Lower lobe of right lung (tissue), 2 donors: ENCODE data around the gene RELB. TPM values are rescaled to one million over a fixed set of nuclear protein-coding genes. Genes with fewer than 3 reads are reported as not detected.

ENCODE experiments used
- ATAC-seq, 2 donors: fragments of 200-7000 bp; cut with Tn5 transposase; one replicate each; pipeline ENCODE4 v1.9.1; 2020 to 2022; ENCODE audit warnings: mild to moderate bottlenecking in 2 of 2, moderate library complexity in 2 of 2
- DNase-seq: peaks from one replicate; pipeline ENCODE4 v3.0.0-alpha.2; 2020
- H3K27ac ChIP-seq: fragments of 200-600 bp; one replicate; pipeline ENCODE4 v1.8.0; 2022
- H3K27me3 ChIP-seq: fragments of 200-600 bp; one replicate; pipeline ENCODE4 v1.8.0; 2022; ENCODE audit warnings: low read depth
- H3K36me3 ChIP-seq: fragments of 200-600 bp; one replicate; pipeline ENCODE4 v1.8.0; 2022; ENCODE audit warnings: mild to moderate bottlenecking
- H3K4me1 ChIP-seq: fragments of 200-600 bp; one replicate; pipeline ENCODE4 v1.8.0; 2022
- H3K4me3 ChIP-seq: fragments of 200-600 bp; one replicate; pipeline ENCODE4 v1.8.0; 2022; ENCODE audit warnings: mild to moderate bottlenecking
- H3K9me3 ChIP-seq: fragments of 200-600 bp; one replicate; pipeline ENCODE4 v1.8.0; 2022
- intact Hi-C: fragments of 100-400 bp; cut with DNase I; formaldehyde crosslinking; loops from one replicate; pipeline ENCODE4 v1.11.0; 2022
- total RNA-seq: library from RNA; stranded (reverse); fragmentation: NEBNext Ultra II Directional; extraction: Animal tissue kit (Norgen Biotek cat#: 25700); gene quantifications from one replicate; pipeline ENCODE4 v1.2.1, GENCODE V29; 2021
- TF ChIP-seq, protein P1 (sequence below): fragments of 200-600 bp; IDR thresholded peaks from one replicate; pipeline ENCODE4 v1.8.0; 2022; ENCODE audit warnings: antibody characterized with exemption, mild to moderate bottlenecking
- donor health status: DM: no; HTN: yes; CAD: no; lungs with severe emphysema.

Gene RELB
- total RNA-seq, 1 donor from 2014 or later: 12.2 TPM

DNA sequence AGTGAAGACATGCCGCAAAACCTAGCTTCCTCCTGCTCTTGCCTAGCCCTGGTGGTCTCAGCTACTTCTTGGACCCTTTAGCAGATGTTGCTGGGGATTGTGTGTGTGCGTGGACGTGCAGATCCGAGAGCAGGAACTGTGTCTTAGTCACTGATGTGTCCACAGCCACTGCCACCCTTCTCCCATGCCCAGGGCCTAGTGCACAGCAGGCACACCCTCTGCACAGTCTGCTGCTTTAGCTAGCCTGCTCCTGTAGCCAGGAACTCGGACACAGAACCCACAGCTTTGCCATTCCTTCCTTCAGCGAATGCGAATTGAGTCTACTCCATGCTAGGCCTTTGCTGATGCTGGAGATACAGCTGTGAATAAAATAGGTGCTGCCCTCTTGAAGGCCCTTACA lies 43.7 kb upstream of the RELB start:
- no peak overlapping the region for H3K4me3 ChIP-seq
- peaks cover 24% of the 10 kb centered on the region for H3K36me3 ChIP-seq
- H3K4me1 ChIP-seq: peaks cover 33% of the 10 kb centered on the region
- no peak overlapping the region for H3K27ac ChIP-seq
- TF ChIP-seq, protein P1, sequence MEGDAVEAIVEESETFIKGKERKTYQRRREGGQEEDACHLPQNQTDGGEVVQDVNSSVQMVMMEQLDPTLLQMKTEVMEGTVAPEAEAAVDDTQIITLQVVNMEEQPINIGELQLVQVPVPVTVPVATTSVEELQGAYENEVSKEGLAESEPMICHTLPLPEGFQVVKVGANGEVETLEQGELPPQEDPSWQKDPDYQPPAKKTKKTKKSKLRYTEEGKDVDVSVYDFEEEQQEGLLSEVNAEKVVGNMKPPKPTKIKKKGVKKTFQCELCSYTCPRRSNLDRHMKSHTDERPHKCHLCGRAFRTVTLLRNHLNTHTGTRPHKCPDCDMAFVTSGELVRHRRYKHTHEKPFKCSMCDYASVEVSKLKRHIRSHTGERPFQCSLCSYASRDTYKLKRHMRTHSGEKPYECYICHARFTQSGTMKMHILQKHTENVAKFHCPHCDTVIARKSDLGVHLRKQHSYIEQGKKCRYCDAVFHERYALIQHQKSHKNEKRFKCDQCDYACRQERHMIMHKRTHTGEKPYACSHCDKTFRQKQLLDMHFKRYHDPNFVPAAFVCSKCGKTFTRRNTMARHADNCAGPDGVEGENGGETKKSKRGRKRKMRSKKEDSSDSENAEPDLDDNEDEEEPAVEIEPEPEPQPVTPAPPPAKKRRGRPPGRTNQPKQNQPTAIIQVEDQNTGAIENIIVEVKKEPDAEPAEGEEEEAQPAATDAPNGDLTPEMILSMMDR: no peak
- no peaks in the 10 kb centered on the region for H3K27me3 ChIP-seq
- no peak for DNase-seq
- no peaks in the 10 kb centered on the region for H3K9me3 ChIP-seq
- no peak for ATAC-seq
- intact Hi-C loops: no loop called here

DNA sequence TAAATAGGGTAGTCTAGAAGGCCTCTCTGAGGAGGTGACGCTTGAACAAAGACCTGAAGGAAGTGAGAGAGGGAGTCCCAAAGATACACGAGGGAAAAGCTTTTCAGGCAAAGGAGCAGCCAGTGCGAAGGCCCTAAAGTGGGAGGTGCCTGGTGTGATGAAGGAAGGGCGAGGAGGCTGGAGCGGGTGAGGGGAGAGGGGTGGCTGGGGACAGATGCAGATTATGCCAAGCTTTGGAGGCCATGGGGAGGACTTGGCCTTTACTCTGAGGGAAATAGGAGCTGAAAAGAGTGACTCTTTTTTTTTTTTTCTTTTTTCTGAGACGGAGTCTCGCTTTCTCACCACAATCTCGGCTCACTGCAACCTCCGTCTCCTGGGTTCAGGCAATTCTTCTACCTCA lies 43.2 kb upstream of the RELB start:
- no peak for ATAC-seq
- intact Hi-C loops: no loop called here
- Histone ChIP-seq H3K4me3 (no peak overlapping the region), H3K36me3 (peaks cover 28% of the 10 kb centered on the region), H3K4me1 (peaks cover 33% of the 10 kb centered on the region), H3K9me3 (no peaks in the 10 kb centered on the region), H3K27me3 (no peaks in the 10 kb centered on the region), H3K27ac (no peak overlapping the region)
- DNase-seq: no peak
- TF ChIP-seq, protein P1: no peak

DNA sequence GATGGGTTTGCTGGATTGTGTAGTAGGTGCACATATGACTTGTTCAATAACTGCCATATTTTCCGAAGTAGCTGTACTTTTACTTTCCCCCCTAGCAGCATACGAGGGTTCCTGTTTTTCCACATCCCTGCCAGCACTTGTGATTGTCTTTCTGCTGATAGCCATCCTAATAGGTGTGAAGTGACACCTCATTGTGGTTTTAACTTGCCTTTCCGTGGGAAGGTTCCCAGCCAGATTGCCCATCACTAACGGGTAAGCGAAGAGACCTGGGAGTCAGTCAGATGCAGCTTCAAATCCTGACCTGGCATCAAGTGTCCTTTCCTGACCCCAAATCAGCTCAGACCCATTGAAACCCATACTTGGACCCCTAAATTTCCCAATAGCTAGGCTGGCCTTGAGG lies 41.6 kb upstream of the RELB start:
- peaks cover 21% of the 10 kb centered on the region for H3K4me1 ChIP-seq
- peaks cover 42% of the 10 kb centered on the region for H3K36me3 ChIP-seq
- no peak overlapping the region for H3K4me3 ChIP-seq
- no peak overlapping the region for H3K27ac ChIP-seq
- no peaks in the 10 kb centered on the region for H3K27me3 ChIP-seq
- H3K9me3 ChIP-seq: no peaks in the 10 kb centered on the region
- TF ChIP-seq, protein P1: no peak
- intact Hi-C loops: no loop called here
- ATAC-seq (no peak), DNase-seq (no peak)

DNA sequence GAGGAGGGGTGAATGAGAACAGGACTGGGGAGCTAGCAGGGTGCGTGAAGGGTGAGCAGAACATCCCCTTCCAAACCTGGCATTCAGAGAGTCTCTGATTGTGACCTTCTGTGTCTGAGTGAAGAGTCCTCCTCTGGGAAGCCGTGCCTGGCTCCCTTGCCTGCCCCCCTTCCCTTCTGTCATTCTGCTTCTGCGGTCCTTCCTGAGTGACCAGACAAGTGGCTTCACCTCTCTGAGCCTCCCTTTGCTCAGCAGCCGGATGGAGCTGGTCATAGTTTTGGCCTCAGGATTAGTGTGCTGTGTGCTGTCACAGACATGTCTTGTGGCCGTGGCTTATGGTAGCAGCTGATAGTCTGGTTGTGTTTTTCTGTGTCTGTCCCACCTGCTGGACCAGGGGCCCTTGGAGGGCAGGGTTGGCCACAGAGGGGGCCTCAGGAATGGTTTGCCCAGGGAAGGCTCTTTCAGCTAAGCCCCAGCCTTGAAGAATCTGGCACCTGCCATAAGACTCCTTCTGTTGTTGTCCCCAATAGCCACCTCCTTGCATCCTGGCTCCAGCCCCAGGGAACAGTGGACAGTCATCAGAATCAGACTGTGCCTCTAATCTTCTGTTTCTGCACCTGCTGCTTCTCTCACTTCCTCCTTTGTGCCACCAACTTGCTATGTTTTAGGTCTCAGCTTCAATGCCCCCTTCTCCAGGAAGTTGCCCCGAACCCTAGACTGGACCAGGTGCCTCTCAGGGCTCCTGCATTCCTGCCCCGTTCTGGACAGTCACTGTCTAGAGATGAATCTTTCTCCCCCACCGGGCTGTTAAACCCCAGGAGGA lies 40.1 kb upstream of the RELB start:
- intact Hi-C loops: no loop called here
- TF ChIP-seq, protein P1: no peak
- Histone ChIP-seq H3K27me3 (no peaks in the 10 kb centered on the region), H3K4me1 (peaks cover 16% of the 10 kb centered on the region), H3K27ac (no peak overlapping the region), H3K9me3 (no peaks in the 10 kb centered on the region), H3K4me3 (no peak overlapping the region), H3K36me3 (peaks cover 56% of the 10 kb centered on the region)
- DNase-seq: no peak
- ATAC-seq: no peak

DNA sequence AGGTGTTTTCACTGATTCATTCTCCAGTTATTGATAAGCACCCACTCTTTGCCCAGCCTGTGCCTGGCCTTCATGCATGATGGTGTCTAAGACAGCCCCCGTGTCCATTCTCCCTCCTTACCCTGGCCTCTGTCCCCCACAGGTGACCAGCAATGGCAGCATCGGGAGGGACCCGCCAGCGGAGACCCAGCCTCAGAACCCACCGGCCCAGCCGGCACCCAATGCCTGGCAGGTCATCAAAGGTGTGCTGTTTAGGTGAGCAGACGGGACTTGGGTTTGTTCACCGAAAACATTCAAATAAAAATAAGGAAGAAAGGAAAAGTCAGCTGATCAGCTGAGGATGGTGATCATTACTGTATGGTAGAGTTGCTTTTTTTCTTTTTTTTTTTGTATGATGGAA lies 39.4 kb upstream of the RELB start:
- intact Hi-C loops: no loop called here
- Histone ChIP-seq H3K9me3 (no peaks in the 10 kb centered on the region), H3K4me3 (no peak overlapping the region), H3K27me3 (no peaks in the 10 kb centered on the region), H3K27ac (no peak overlapping the region), H3K36me3 (peaks cover 64% of the 10 kb centered on the region), H3K4me1 (peaks cover 9% of the 10 kb centered on the region)
- ATAC-seq: peak in 1 of 2 donors; percentile 6
- TF ChIP-seq, protein P1: no peak
- DNase-seq: no peak
